ENCODE data around the gene FCRL2. TPM values are rescaled to one million over a fixed set of nuclear protein-coding genes. Genes with fewer than 3 reads are reported as not detected.

Gene FCRL2
- total RNA-seq, 6 donors from 2014 or later = 0.46 to 3.1 (median 0.68) TPM

DNA sequence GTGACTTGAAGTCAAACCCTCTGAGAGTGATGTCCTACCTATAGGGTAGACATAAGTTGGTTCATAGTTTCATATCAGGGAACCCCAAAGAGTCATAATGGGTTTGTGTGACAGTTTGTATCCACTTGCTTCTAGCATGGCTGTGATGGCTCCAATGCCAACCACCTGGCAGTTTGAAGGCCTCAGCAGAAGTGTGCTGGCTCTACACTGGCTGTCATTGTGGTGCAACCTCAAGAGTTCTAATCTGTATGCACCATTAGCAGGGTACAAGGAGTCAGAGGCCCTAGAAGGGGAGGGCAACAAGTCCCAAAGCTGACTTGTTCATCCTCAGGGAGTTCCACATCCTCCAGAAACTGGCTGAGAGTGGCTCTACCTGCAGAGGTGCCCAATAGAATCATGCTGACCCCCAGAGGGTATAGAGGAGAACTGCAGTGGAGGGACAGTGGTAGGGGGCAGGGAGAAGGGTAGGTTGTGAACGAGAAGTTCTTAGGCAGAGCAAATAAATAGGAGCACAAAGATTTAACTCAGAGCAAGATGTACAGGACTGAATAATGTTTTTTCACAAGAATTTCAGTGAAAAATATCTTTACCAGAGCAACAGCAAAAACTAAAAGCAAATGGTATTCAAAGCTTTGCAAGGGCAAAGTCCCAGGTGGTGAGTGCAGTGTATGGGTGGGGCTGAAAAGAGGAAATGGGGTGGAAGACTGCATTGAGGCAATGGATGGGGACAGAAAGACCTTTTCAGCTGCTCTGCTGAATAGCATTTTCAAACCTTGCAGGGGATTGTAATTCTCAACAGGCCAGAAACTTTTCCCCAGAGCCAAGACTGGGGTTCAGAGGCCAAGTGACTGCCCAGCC, 3.2 kb downstream of the FCRL2 start:
- no peak for TF ChIP-seq CTCF (IDR thresholded peaks at IDR 0.05)
- TF ChIP-seq EP300 (IDR thresholded peaks at IDR 0.05) = no peak
- TF ChIP-seq POLR2A (IDR thresholded peaks at IDR 0.05) = no peak
- TF ChIP-seq POLR2AphosphoS5 (IDR thresholded peaks at IDR 0.05) = no peak
- Histone ChIP-seq H3K4me3 (no peak overlapping the region), H3K36me3 (no peaks in the 10 kb centered on the region), H3K27ac (no peak overlapping the region), H3K9me3 (no peaks in the 10 kb centered on the region), H3K27me3 (no peaks in the 10 kb centered on the region), H3K4me1 (peaks cover 0 to 3% (median 0%) of the 10 kb centered on the region in 4 donors)
- ATAC-seq (ENCODE audit: low FRiP score in 2 of 2) = no peak
- DNase-seq = no peak
- 30 to 32% methylated on average over 1 of the region's 1 CpG for WGBS, 2 donors

GRCh38 chr1:157771661-157772425, 5.1 kb downstream of the FCRL2 start:
- H3K4me3 ChIP-seq = no peak overlapping the region
- H3K4me1 ChIP-seq = peaks cover 0 to 3% (median 0%) of the 10 kb centered on the region in 4 donors
- H3K27ac ChIP-seq = no peak overlapping the region
- no peak for DNase-seq
- H3K9me3 ChIP-seq = no peaks in the 10 kb centered on the region
- 57 to 74% methylated on average over 8 of the region's 8 CpGs for WGBS, 2 donors
- TF ChIP-seq EP300 (IDR thresholded peaks at IDR 0.05) (no peak), POLR2AphosphoS5 (IDR thresholded peaks at IDR 0.05) (no peak), POLR2A (IDR thresholded peaks at IDR 0.05) (no peak), CTCF (IDR thresholded peaks at IDR 0.05) (no peak)
- no peaks in the 10 kb centered on the region for H3K27me3 ChIP-seq
- no peaks in the 10 kb centered on the region for H3K36me3 ChIP-seq
- no peak for ATAC-seq (ENCODE audit: low FRiP score in 2 of 2)

- H3K27me3 ChIP-seq = no peaks in the 10 kb centered on the region
- TF ChIP-seq POLR2AphosphoS5 (IDR thresholded peaks at IDR 0.05) (no peak), CTCF (IDR thresholded peaks at IDR 0.05) (no peak), EP300 (IDR thresholded peaks at IDR 0.05) (no peak), POLR2A (IDR thresholded peaks at IDR 0.05) (no peak)
- DNase-seq = no peak
- 54 to 63% methylated on average over 9 of the region's 9 CpGs for WGBS, 2 donors
- H3K4me1 ChIP-seq = peaks cover 0 to 3% (median 0%) of the 10 kb centered on the region in 4 donors
- H3K36me3 ChIP-seq = no peaks in the 10 kb centered on the region
- H3K9me3 ChIP-seq = no peaks in the 10 kb centered on the region
- no peak overlapping the region for H3K4me3 ChIP-seq
- H3K27ac ChIP-seq = no peak overlapping the region
- ATAC-seq (ENCODE audit: low FRiP score in 2 of 2) = no peak
Measured at GRCh38 chr1:157770442-157771043, 6.4 kb downstream of the FCRL2 start.

DNA sequence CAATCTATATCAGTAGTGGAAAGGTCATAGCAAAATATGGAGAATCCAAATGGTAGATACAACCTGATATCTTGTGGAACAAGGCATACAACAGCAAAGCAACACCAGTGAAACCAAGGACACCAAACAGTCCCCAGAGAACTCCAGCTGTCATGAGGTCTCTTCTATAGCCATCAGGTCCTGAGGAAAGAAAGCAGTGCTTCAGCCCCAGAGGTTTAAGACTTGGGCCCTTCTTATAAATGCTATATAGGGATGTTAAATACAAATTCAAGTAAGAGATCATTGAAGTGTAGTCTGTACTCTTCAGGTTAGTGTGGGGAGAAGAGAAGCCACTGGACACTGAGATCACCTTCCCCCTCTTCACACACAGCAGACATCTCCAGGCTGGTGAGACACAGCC, 10.1 kb downstream of the FCRL2 start:
- Histone ChIP-seq H3K4me1 (no peaks in the 10 kb centered on the region), H3K27me3 (no peaks in the 10 kb centered on the region)
- no peak for DNase-seq

More for the DNA sequence above, 10.1 kb downstream of the FCRL2 start:
- no peak overlapping the region for H3K4me3 ChIP-seq
- no peak overlapping the region for H3K27ac ChIP-seq
- H3K9me3 ChIP-seq = no peaks in the 10 kb centered on the region
- TF ChIP-seq POLR2AphosphoS5 (IDR thresholded peaks at IDR 0.05) = no peak
- no peak for TF ChIP-seq EP300 (IDR thresholded peaks at IDR 0.05)
- no peak for TF ChIP-seq POLR2A (IDR thresholded peaks at IDR 0.05)
- no peak for TF ChIP-seq CTCF (IDR thresholded peaks at IDR 0.05)
- ATAC-seq (ENCODE audit: low FRiP score in 2 of 2) = peak in 1 of 2 donors; percentile 19
- H3K36me3 ChIP-seq = no peaks in the 10 kb centered on the region

Measured in upper lobe of left lung (tissue), 6 donors.